GM12878 (cell line): Measurements from ENCODE around the gene TAS2R30. TPM values are rescaled to one million over a fixed set of nuclear protein-coding genes. Genes with fewer than 3 reads are reported as not detected.

Experiments
- ATAC-seq: fragments of 200-7000 bp; cut with Tn5 transposase; 3 replicates; pipeline ENCODE4 v1.9.1; 2020; ENCODE audit warnings: mild to moderate bottlenecking, moderate library complexity
- BruUV-seq: library from RNA; stranded (reverse); fragments of 400-500 nt; replicated peaks from 2 replicates; lab custom pipeline; 2021; lab: Mats Ljungman, UMichigan
- CTCF ChIA-PET: fragments of 300-600 bp; sonication (Branson Sonifier 250); formaldehyde crosslinking; extraction: SDS; loops from one replicate; lab custom pipeline; 2021; ENCODE audit warnings: inconsistent platforms; lab: Yijun Ruan, JAX
- POLR2A ChIA-PET: fragments of 350-600 bp; formaldehyde crosslinking; extraction: SDS; loops from one replicate; lab custom pipeline; 2021; ENCODE audit warnings: inconsistent platforms; lab: Charles Lee
- RAD21 ChIA-PET: fragments of 300-600 bp; sonication (Branson Sonifier 250); formaldehyde crosslinking; loops from one replicate; lab custom pipeline; 2023; ENCODE audit warnings: antibody characterized with exemption; ENCODE audit not compliant: unreplicated experiment; lab: Charles Lee
- SMC1A ChIA-PET: fragments of 300-600 bp; sonication (Branson Sonifier 250); formaldehyde crosslinking; loops from one replicate; lab custom pipeline; 2023; ENCODE audit not compliant: unreplicated experiment, uncharacterized antibody; lab: Charles Lee
- DNase-seq: peaks from one replicate; pipeline ENCODE4 v3.0.0-alpha.2; 2011; ENCODE audit warnings: low read depth, low spot score
- FAIRE-seq: peaks from 3 replicates; lab custom pipeline; 2011; peaks lifted over from hg19 to GRCh38; lab: Jason Lieb, UNC
- H2AFZ ChIP-seq: 2 replicates; pipeline ENCODE4 v1.6.0; 2011; ENCODE audit warnings: low read depth, low read length, control low read depth; ENCODE audit not compliant: control insufficient read depth
- H3K27ac ChIP-seq: 2 replicates; pipeline ENCODE4 v1.5.1; 2011; ENCODE audit warnings: control low read depth; ENCODE audit not compliant: control insufficient read depth, insufficient read depth
- H3K27me3 ChIP-seq, 2 experiments: replicated peaks in 1 of 2; 2 replicates each; pipeline versions ENCODE4 v1.6.0 to v1.6.1; 2011; ENCODE audit warnings: low read length in 1 of 2; ENCODE audit not compliant: control insufficient read depth in 2 of 2, insufficient read depth in 2 of 2
- H3K36me3 ChIP-seq, 2 experiments: 2 replicates each; pipeline ENCODE4 v1.5.1; 2011; ENCODE audit warnings: low read length in 1 of 2; ENCODE audit not compliant: control insufficient read depth in 2 of 2, insufficient read depth in 2 of 2
- H3K4me1 ChIP-seq: 2 replicates; pipeline ENCODE4 v1.6.1; 2011; ENCODE audit warnings: mild to moderate bottlenecking, low read length, moderate library complexity, mixed read lengths; ENCODE audit not compliant: control insufficient read depth, insufficient read depth
- H3K4me2 ChIP-seq: 2 replicates; pipeline ENCODE4 v1.6.0; 2011; ENCODE audit warnings: control low read depth; ENCODE audit not compliant: control insufficient read depth, insufficient read depth
- H3K4me3 ChIP-seq: fragments of 200-600 bp; sonication (generic); 2 replicates; pipeline ENCODE4 v1.5.1; 2016
- H3K79me2 ChIP-seq: 2 replicates; pipeline ENCODE4 v1.6.0; 2011; ENCODE audit warnings: low read length; ENCODE audit not compliant: control insufficient read depth, insufficient read depth
- H3K9ac ChIP-seq: 2 replicates; pipeline ENCODE4 v1.8.0; 2011; ENCODE audit warnings: low read length, control low read depth, mixed read lengths; ENCODE audit not compliant: control insufficient read depth, insufficient read depth
- H3K9me3 ChIP-seq: replicated peaks from 3 replicates; pipeline ENCODE4 v1.5.1; 2011; ENCODE audit warnings: mild to moderate bottlenecking, low read length; ENCODE audit not compliant: control insufficient read depth, insufficient read depth
- H4K20me1 ChIP-seq: 2 replicates; pipeline ENCODE4 v1.6.0; 2011; ENCODE audit not compliant: control insufficient read depth, insufficient read depth
- ASH2L ChIP-seq: fragments of 300-600, 200-600 bp; sonication (generic); IDR thresholded peaks from 2 replicates; pipeline ENCODE4 v1.6.1; 2017; ENCODE audit warnings: low read depth, mild to moderate bottlenecking, borderline replicate concordance
- BRCA1 ChIP-seq: IDR thresholded peaks from 2 replicates; pipeline ENCODE4 v1.6.1; 2011; ENCODE audit warnings: low read depth, low read length, improper control_type of control experiment
- CEBPB ChIP-seq, 2 experiments: fragments of 150-350 bp in 1 of 2; IDR thresholded peaks; 2 replicates each; pipeline ENCODE4 v1.6.1; 2012 to 2014; ENCODE audit warnings: low read depth in 2 of 2, low read length in 2 of 2, borderline replicate concordance in 1 of 2, inconsistent platforms in 1 of 2
- CHD1 ChIP-seq: IDR thresholded peaks from 2 replicates; pipeline ENCODE4 v1.6.1; 2012; ENCODE audit warnings: low read depth, low read length, improper control_type of control experiment
- EP300 ChIP-seq, 2 experiments: fragments of 150-350 bp in 1 of 2; IDR thresholded peaks; 2 replicates each; pipeline ENCODE4 v1.6.1; 2011 to 2012; ENCODE audit warnings: low read depth in 2 of 2, low read length in 2 of 2, borderline replicate concordance in 1 of 2, improper control_type of control experiment in 1 of 2, inconsistent platforms in 1 of 2; ENCODE audit not compliant: control insufficient read depth in 1 of 2
- IKZF2 ChIP-seq, 2 experiments: fragments of 450-650 bp; IDR thresholded peaks; 2 replicates each; pipeline ENCODE4 v1.6.1; 2017; ENCODE audit warnings: mild to moderate bottlenecking in 2 of 2, moderate library complexity in 2 of 2
- IRF4 ChIP-seq: IDR thresholded peaks from 2 replicates; pipeline ENCODE4 v1.6.1; 2011; ENCODE audit warnings: low read depth, low read length
- MYC ChIP-seq: IDR thresholded peaks from 2 replicates; pipeline ENCODE4 v1.6.1; 2011; ENCODE audit warnings: mild to moderate bottlenecking, low read length, moderate library complexity, inconsistent platforms; ENCODE audit not compliant: insufficient read depth, insufficient replicate concordance, insufficient read length, severe bottlenecking
- PML ChIP-seq: IDR thresholded peaks from 2 replicates; pipeline ENCODE4 v1.6.1; 2012; ENCODE audit warnings: low read length, inconsistent platforms
- RBBP5 ChIP-seq: fragments of 200-600 bp; sonication (generic); conservative IDR thresholded peaks from 2 replicates; pipeline ENCODE4 v1.6.1; 2016
- RELB ChIP-seq: fragments of 450-650 bp; IDR thresholded peaks from 2 replicates; pipeline ENCODE4 v1.6.1; 2017; ENCODE audit warnings: low read depth, mild to moderate bottlenecking, moderate library complexity
- RUNX3 ChIP-seq: IDR thresholded peaks from 2 replicates; pipeline ENCODE4 v1.6.1; 2012; ENCODE audit warnings: low read length, inconsistent platforms
- SMC3 ChIP-seq: IDR thresholded peaks from 2 replicates; pipeline ENCODE4 v1.6.1; 2011; ENCODE audit warnings: low read length, improper control_type of control experiment, borderline replicate concordance
- TAF1 ChIP-seq: IDR thresholded peaks from 2 replicates; pipeline ENCODE4 v1.6.1; 2011; ENCODE audit warnings: mild to moderate bottlenecking, low read depth, low read length, borderline replicate concordance
- ZBTB11 ChIP-seq: fragments of 450-650 bp; formaldehyde crosslinking; IDR thresholded peaks from 2 replicates; pipeline ENCODE4 v1.5.0; 2022; ENCODE audit warnings: mild to moderate bottlenecking, missing genetic modification characterization
- ZNF207 ChIP-seq: fragments of 450-650 bp; IDR thresholded peaks from 2 replicates; pipeline ENCODE4 v1.6.1; 2014; ENCODE audit warnings: antibody characterized with exemption, mild to moderate bottlenecking, borderline replicate concordance
- ZNF384 ChIP-seq: IDR thresholded peaks from 2 replicates; pipeline ENCODE4 v1.6.1; 2012; ENCODE audit warnings: low read depth, mild to moderate bottlenecking, low read length, improper control_type of control experiment, borderline replicate concordance
- WGBS: methylation state at CpG from one replicate; pipeline ENCODE4 v1.1.6; 2016; ENCODE audit warnings: low lambda C conversion rate; ENCODE audit not compliant: insufficient replicate concordance, insufficient coverage; ENCODE audit errors: missing lambda C conversion rate; 5-methylcytosine and 5-hydroxymethylcytosine counted together
- in situ Hi-C: fragments of 300-500 bp; cut with MboI; formaldehyde crosslinking; loops from 9 replicates; pipeline ENCODE4 v1.14.3; 2018; ENCODE audit warnings: mixed read lengths
- intact Hi-C: fragments of 100-400 bp; cut with micrococcal nuclease; formaldehyde crosslinking; loops from one replicate; pipeline ENCODE4 v1.14.2; 2022; ENCODE audit not compliant: unreplicated experiment
- polyA plus RNA-seq, 11 experiments: library from polyadenylated mRNA; depleted of rRNA in 4 of 11; unstranded in 6 of 11; stranded (reverse) in 5 of 11; fragments of >200 nt; fragmentation: Nextera tagmentation in 4 of 11; fragmentation: Illumina TruSeq in 1 of 11; extraction: Ambion mirVana in 4 of 11; extraction: Trizol in 1 of 11; gene quantifications; 1 replicate in 1 of 11; 2 replicates in 10 of 11; pipeline versions ENCODE4 v1.2.1 to v1.2.3, GENCODE V29; 2011 to 2016; ENCODE audit warnings: inconsistent platforms in 2 of 11, missing spikeins in 2 of 11, low read depth in 1 of 11
- total RNA-seq, 4 experiments: library from RNA; depleted of rRNA in 3 of 4; stranded (reverse); fragments of >200 nt in 3 of 4; fragmentation: Illumina TruSeq in 1 of 4; extraction: Trizol in 1 of 4; gene quantifications; 2 replicates each; pipeline versions ENCODE4 v1.2.1 to v1.2.3, GENCODE V29; 2013 to 2021
- TF ChIP-seq, protein P1 (sequence below): fragments of 450-650 bp; IDR thresholded peaks from 2 replicates; pipeline ENCODE4 v1.6.1; 2018; ENCODE audit warnings: mild to moderate bottlenecking, low read depth, moderate library complexity; ENCODE audit not compliant: partially characterized antibody

The TAS2R30 gene
- total and polyA plus RNA-seq, 10 of the 15 experiments (the other 5 are each of a cell fraction or from before 2014, with no cell fraction given), result 0.09 to 5.9 (median 0.54) TPM; not detected in 3

DNA sequence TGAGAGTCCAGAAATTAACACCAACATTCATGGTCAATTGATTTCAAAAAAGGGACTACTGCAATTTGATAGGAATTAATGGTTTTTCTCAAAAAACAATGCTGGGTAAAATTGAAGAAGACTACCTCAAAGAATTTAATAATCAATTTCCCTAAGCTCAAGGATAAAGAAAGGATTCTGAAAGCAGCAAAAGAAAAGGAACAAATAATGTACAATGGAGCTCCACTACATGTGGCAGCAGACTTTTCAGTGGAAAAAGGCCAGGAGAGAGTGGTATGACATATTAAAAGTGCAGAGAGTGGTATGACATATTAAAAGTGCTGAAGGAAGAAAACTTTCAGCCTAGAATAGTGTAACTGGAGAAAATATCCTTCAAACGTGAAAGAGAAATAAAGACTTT is 26.7 kb downstream of the TAS2R30 start:
- no peak overlapping the region for H2AFZ ChIP-seq
- 100% methylated on average over 1 of the region's 1 CpG for WGBS
- ChIA-PET SMC1A (interaction anchor here (0.8 kb wide), 1 partner anchor 16 kb away, joined by 3 read pairs; no protein-coding TSS in a partner anchor), POLR2A (no interaction called here), CTCF (interaction anchor here (1.2 kb wide), 1 partner anchor 9 kb away, joined by 4 read pairs; no protein-coding TSS in a partner anchor), RAD21 (no interaction called here)
- no peak for DNase-seq
- H3K9me3 ChIP-seq, result peaks cover 8% of the 10 kb centered on the region
- no peak for FAIRE-seq
- intact Hi-C loops, result no loop called here
- H3K4me1 ChIP-seq, result no peaks in the 10 kb centered on the region
- H4K20me1 ChIP-seq, result no peaks in the 10 kb centered on the region
- no peak overlapping the region for H3K4me3 ChIP-seq
- H3K4me2 ChIP-seq, result no peak overlapping the region
- no peak for TF ChIP-seq RBBP5
- no peak for TF ChIP-seq CEBPB (IDR thresholded peaks at IDR 0.05; ENCODE audit: borderline replicate concordance in 1 of 2, low read depth in 2 of 2, low read length in 2 of 2)
- no peak for TF ChIP-seq RUNX3
- TF ChIP-seq ZBTB11 (CRISPR knock-in tag), result no peak
- TF ChIP-seq, protein P1, sequence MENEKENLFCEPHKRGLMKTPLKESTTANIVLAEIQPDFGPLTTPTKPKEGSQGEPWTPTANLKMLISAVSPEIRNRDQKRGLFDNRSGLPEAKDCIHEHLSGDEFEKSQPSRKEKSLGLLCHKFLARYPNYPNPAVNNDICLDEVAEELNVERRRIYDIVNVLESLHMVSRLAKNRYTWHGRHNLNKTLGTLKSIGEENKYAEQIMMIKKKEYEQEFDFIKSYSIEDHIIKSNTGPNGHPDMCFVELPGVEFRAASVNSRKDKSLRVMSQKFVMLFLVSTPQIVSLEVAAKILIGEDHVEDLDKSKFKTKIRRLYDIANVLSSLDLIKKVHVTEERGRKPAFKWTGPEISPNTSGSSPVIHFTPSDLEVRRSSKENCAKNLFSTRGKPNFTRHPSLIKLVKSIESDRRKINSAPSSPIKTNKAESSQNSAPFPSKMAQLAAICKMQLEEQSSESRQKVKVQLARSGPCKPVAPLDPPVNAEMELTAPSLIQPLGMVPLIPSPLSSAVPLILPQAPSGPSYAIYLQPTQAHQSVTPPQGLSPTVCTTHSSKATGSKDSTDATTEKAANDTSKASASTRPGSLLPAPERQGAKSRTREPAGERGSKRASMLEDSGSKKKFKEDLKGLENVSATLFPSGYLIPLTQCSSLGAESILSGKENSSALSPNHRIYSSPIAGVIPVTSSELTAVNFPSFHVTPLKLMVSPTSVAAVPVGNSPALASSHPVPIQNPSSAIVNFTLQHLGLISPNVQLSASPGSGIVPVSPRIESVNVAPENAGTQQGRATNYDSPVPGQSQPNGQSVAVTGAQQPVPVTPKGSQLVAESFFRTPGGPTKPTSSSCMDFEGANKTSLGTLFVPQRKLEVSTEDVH, result no peak
- no peak for TF ChIP-seq IKZF2 (IDR thresholded peaks at IDR 0.05)
- no peak for TF ChIP-seq PML
- no peak for TF ChIP-seq BRCA1
- TF ChIP-seq ASH2L, result no peak
- no peak for TF ChIP-seq RELB
- TF ChIP-seq ZNF384, result no peak
- no peak for TF ChIP-seq TAF1
- no peak for TF ChIP-seq MYC
- no peak for TF ChIP-seq ZNF207
- no peak for TF ChIP-seq IRF4
- TF ChIP-seq SMC3, result no peak
- no peak for TF ChIP-seq CHD1
- no peak for TF ChIP-seq EP300 (IDR thresholded peaks at IDR 0.05; ENCODE audit: borderline replicate concordance in 1 of 2, control insufficient read depth in 1 of 2, low read depth in 2 of 2, low read length in 2 of 2)
- no TSS peak for BruUV-seq
- no peaks in the 10 kb centered on the region for H3K27me3 ChIP-seq
- no peak overlapping the region for H3K9ac ChIP-seq
- H3K27ac ChIP-seq, result no peak overlapping the region
- no peak for ATAC-seq
- peaks cover 0 to 2% of the 10 kb centered on the region in 2 experiments; a peak in 2 of 4 replicates for H3K36me3 ChIP-seq
- H3K79me2 ChIP-seq, result no peaks in the 10 kb centered on the region; the same call in none of the 2 replicates
- in situ Hi-C loops, result no loop called here
